GM23338 (cell line): ENCODE measurements around the gene LSP1.

ENCODE experiments used
- CTCF ChIP-seq, 2 experiments: fragments of 200-600 bp in 1 of 2; sonication (generic) in 1 of 2; conservative IDR thresholded peaks; 2 replicates each; pipeline versions ENCODE4 v1.5.1 to v1.6.1; 2016 to 2017; ENCODE audit warnings: antibody characterized with exemption in 2 of 2, low read depth in 2 of 2, mild to moderate bottlenecking in 2 of 2, moderate library complexity in 1 of 2
- EZH2phosphoT487 ChIP-seq: fragments of 200-600 bp; sonication (generic); IDR thresholded peaks from one replicate; pipeline ENCODE4 v1.8.1; 2018; ENCODE audit warnings: antibody characterized with exemption; ENCODE audit not compliant: unreplicated experiment
- POLR2AphosphoS5 ChIP-seq: IDR thresholded peaks from 2 replicates; pipeline ENCODE4 v1.6.1; 2016; ENCODE audit warnings: antibody characterized with exemption, low read depth
- REST ChIP-seq: IDR thresholded peaks from one replicate; pipeline ENCODE4 v1.6.1; 2018; ENCODE audit warnings: antibody characterized with exemption; ENCODE audit not compliant: unreplicated experiment
- ZNF114 ChIP-seq: fragments of 250-450 bp; sonication (Bioruptor Pico); IDR thresholded peaks from 2 replicates; pipeline ENCODE4 v1.5.0; 2020; ENCODE audit warnings: mild to moderate bottlenecking, moderate library complexity

DNA sequence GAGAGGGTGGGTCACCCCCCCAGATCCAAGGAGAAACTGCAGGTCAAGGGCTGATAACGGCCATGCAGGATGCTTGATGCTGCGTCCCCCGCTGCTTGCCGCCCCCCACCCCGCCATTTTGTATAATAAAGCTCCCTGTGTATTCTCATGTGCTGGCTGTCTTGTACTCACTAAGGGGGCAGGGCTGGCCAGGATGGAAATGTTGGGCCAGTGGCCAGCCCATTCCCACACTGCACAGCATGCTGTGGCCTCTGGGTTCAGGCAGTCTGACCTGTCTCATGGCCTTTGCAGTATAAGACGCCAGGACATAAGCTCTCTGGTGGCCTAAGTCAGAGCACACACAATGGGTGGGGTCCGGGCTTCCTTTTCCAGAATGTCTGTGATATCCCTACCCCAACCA, 39.2 kb downstream of the LSP1 start:
- no peak for TF ChIP-seq REST
- TF ChIP-seq CTCF (conservative IDR thresholded peaks at IDR 0.05; ENCODE audit: low read depth in 2 of 2): no peak
- no peak for TF ChIP-seq POLR2AphosphoS5
- no peak for TF ChIP-seq EZH2phosphoT487
- TF ChIP-seq ZNF114: no peak
